Natural killer cell treated with Interleukin-12 subunit alpha and Interleukin-12 subunit beta and Interleukin-15 and Interleukin-18, amount 100 ng/mL, for 72 hours (primary cell): ENCODE results near the gene FAM120B. TPM values are rescaled to one million over a fixed set of nuclear protein-coding genes. Genes with fewer than 3 reads are reported as not detected.
A peak's percentile ranks its signal among the peaks of the same experiment; 100 is the strongest.
"Not testable (repeated sequence)": the region's sequence is repeated elsewhere in the genome, so short reads cannot be mapped to it uniquely, and the experiment has no call there.

ENCODE experiments used
- ATAC-seq, 2 donors: fragments of 150-1000 bp; cut with Tn5 transposase in 1 of 2; sonication (Bioruptor Pico), chemical (Tn5 transposase) in 1 of 2; 2 replicates each; pipeline ENCODE4 v1.10.0; 2021
- DNase-seq: peaks from one replicate; pipeline ENCODE4 v3.0.0; 2022; ENCODE audit warnings: low spot score
- H3K27ac Mint-ChIP-seq, 2 donors: 1 replicate in 1 of 2; 2 replicates in 1 of 2; pipeline ENCODE4 v1.8.0; 2022; ENCODE audit warnings: mixed read lengths in 2 of 2, mild to moderate bottlenecking in 1 of 2, moderate library complexity in 1 of 2
- H3K27me3 Mint-ChIP-seq, 2 donors: 1 replicate in 1 of 2; 2 replicates in 1 of 2; pipeline ENCODE4 v1.8.0; 2022; ENCODE audit warnings: mixed read lengths in 2 of 2
- H3K36me3 Mint-ChIP-seq: one replicate; pipeline ENCODE4 v1.8.0; 2022; ENCODE audit warnings: mixed read lengths
- H3K4me1 Mint-ChIP-seq, 2 donors: 1 replicate in 1 of 2; 2 replicates in 1 of 2; pipeline ENCODE4 v1.8.0; 2022; ENCODE audit warnings: low read depth in 2 of 2, mixed read lengths in 2 of 2, mild to moderate bottlenecking in 1 of 2
- H3K4me3 Mint-ChIP-seq: one replicate; pipeline ENCODE4 v1.8.0; 2022; ENCODE audit warnings: mixed read lengths
- H3K9me3 Mint-ChIP-seq: 2 replicates; pipeline ENCODE4 v1.8.0; 2022; ENCODE audit warnings: mixed read lengths
- total RNA-seq, 2 donors: library from RNA; stranded (reverse); gene quantifications; one replicate each; pipeline ENCODE4 v1.2.3, GENCODE V29; 2022

Gene FAM120B
- total RNA-seq, 2 donors from 2014 or later = 19.9 to 28.0 TPM

GRCh38 chr6:170351456-170351855, 44.9 kb downstream of the FAM120B start:
- ATAC-seq, H3K27ac Mint-ChIP-seq, H3K9me3 Mint-ChIP-seq, H3K4me3 Mint-ChIP-seq, H3K27me3 Mint-ChIP-seq, DNase-seq: not testable (repeated sequence)
- peaks cover 37% of the 10 kb centered on the region for H3K36me3 Mint-ChIP-seq
- H3K4me1 Mint-ChIP-seq = peaks cover 13 to 24% of the 10 kb centered on the region in 2 donors

GRCh38 chr6:170355190-170355589, 48.6 kb downstream of the FAM120B start:
- ATAC-seq, H3K9me3 Mint-ChIP-seq, H3K4me3 Mint-ChIP-seq, H3K27ac Mint-ChIP-seq, H3K27me3 Mint-ChIP-seq, DNase-seq: not testable (repeated sequence)
- peaks cover 32% of the 10 kb centered on the region for H3K36me3 Mint-ChIP-seq
- H3K4me1 Mint-ChIP-seq = peaks cover 0 to 14% of the 10 kb centered on the region in 2 donors

GRCh38 chr6:170355661-170356060, 49.1 kb downstream of the FAM120B start:
- no peak for DNase-seq
- Mint-ChIP-seq H3K4me1 (peaks cover 0 to 14% of the 10 kb centered on the region in 2 donors), H3K27ac (no peak overlapping the region), H3K4me3 (no peak overlapping the region), H3K9me3 (peaks cover 8% of the 10 kb centered on the region), H3K36me3 (peaks cover 29% of the 10 kb centered on the region), H3K27me3 (no peaks in the 10 kb centered on the region)
- ATAC-seq = no peak

DNA sequence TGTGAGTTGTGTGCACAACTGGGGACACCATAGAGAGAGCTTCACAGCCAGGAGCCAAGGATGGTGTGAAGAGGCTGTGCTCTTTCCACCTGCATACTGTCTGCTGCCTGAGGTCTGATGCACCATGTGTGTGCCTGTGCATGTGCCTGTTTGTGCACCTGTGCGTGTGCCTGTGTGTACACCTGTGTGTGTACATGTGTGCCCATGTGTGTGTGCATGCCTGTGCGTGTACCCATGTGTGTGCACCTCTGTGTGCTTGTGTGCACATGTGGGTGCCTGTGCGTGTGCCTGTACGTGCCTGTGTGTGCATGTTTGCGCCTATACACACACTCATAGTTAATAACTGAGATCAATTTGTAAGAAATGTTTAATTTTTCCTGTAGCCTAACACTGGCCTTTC, 51.3 kb downstream of the FAM120B start:
- Mint-ChIP-seq H3K4me1 (peaks cover 0 to 5% of the 10 kb centered on the region in 2 donors), H3K4me3 (no peak overlapping the region), H3K27ac (no peak overlapping the region), H3K9me3 (peaks cover 3% of the 10 kb centered on the region), H3K36me3 (peaks cover 7% of the 10 kb centered on the region), H3K27me3 (no peaks in the 10 kb centered on the region)
- DNase-seq (no peak), ATAC-seq (peak; percentile 27 to 55)

DNA sequence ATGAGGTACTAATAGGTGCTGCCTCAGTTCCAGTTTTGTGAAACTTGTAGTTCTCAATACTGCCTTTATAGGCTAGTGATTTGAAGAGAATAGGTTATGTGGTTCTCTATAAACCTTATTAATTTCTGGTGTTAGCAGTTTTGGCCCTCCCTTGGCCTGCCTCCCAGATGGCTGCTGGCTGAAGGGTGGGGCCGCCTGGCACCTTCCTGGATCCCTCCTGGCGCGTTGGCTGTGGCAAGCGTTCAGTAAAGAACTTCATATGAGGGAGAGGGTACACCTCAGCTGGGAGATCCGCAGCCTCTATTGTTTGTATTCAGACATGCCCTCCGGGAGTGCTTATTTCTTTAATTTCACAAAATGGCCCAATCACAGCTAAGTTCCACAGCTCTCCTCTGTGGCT, 51.9 kb downstream of the FAM120B start:
- H3K36me3 Mint-ChIP-seq = peaks cover under 1% of the 10 kb centered on the region
- H3K9me3 Mint-ChIP-seq = peaks cover under 1% of the 10 kb centered on the region
- H3K27ac Mint-ChIP-seq = no peak overlapping the region
- ATAC-seq = no peak
- peaks cover 0 to 5% of the 10 kb centered on the region in 2 donors for H3K4me1 Mint-ChIP-seq
- DNase-seq = no peak
- H3K4me3 Mint-ChIP-seq = no peak overlapping the region
- H3K27me3 Mint-ChIP-seq = no peaks in the 10 kb centered on the region

DNA sequence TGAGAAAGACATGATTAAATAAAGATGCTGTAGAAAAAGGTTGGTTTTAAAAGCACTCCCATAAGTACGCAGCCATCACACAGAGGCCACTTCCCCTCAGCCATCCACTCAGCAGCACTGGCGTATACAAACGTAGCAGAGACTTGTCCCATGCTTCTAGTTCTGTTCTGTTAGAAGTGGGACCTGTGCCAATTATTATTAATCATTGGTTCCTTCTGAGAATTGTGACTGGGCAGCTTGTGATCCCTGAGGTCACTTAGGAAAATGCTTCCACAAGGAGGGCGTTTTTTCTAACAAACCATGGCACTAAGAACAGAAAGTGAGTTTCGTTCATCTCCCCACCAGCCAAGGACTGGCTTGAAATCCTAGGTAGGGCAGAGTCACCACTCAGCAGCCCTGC, 53.9 kb downstream of the FAM120B start:
- ATAC-seq = no peak
- Mint-ChIP-seq H3K36me3 (peaks cover 4% of the 10 kb centered on the region), H3K4me1 (peaks cover 9 to 15% of the 10 kb centered on the region in 2 donors), H3K4me3 (no peak overlapping the region), H3K9me3 (no peaks in the 10 kb centered on the region), H3K27ac (no peak overlapping the region), H3K27me3 (no peaks in the 10 kb centered on the region)
- DNase-seq = no peak

GRCh38 chr6:170361335-170361734, 54.8 kb downstream of the FAM120B start:
- DNase-seq (no peak), ATAC-seq (no peak)
- H3K36me3 Mint-ChIP-seq = peaks cover 4% of the 10 kb centered on the region
- H3K4me3 Mint-ChIP-seq = no peak overlapping the region
- no peaks in the 10 kb centered on the region for H3K27me3 Mint-ChIP-seq
- no peak overlapping the region for H3K27ac Mint-ChIP-seq
- no peaks in the 10 kb centered on the region for H3K9me3 Mint-ChIP-seq
- peaks cover 9 to 22% of the 10 kb centered on the region in 2 donors for H3K4me1 Mint-ChIP-seq

GRCh38 chr6:170362121-170362520, 55.6 kb downstream of the FAM120B start:
- no peaks in the 10 kb centered on the region for H3K27me3 Mint-ChIP-seq
- no peak overlapping the region for H3K27ac Mint-ChIP-seq
- DNase-seq (no peak), ATAC-seq (no peak)
- no peak overlapping the region for H3K4me3 Mint-ChIP-seq
- no peaks in the 10 kb centered on the region for H3K9me3 Mint-ChIP-seq
- peaks cover 4% of the 10 kb centered on the region for H3K36me3 Mint-ChIP-seq
- H3K4me1 Mint-ChIP-seq = peaks cover 9 to 22% of the 10 kb centered on the region in 2 donors

- peak overlapping the region in 1 of 2 donors; percentile 16 for H3K27ac Mint-ChIP-seq
- no peaks in the 10 kb centered on the region for H3K27me3 Mint-ChIP-seq
- no peak overlapping the region for H3K4me3 Mint-ChIP-seq
- peaks cover 4% of the 10 kb centered on the region for H3K36me3 Mint-ChIP-seq
- DNase-seq (no peak), ATAC-seq (no peak)
- H3K4me1 Mint-ChIP-seq = peaks cover 9 to 23% of the 10 kb centered on the region in 2 donors
- no peaks in the 10 kb centered on the region for H3K9me3 Mint-ChIP-seq
These were observed 56.7 kb downstream of the FAM120B start for GRCh38 chr6:170363255-170363654.

GRCh38 chr6:170365121-170365520, 58.6 kb downstream of the FAM120B start:
- Mint-ChIP-seq H3K27me3 (no peaks in the 10 kb centered on the region), H3K4me1 (peaks cover 14 to 27% of the 10 kb centered on the region in 2 donors), H3K36me3 (peaks cover 4% of the 10 kb centered on the region), H3K27ac (no peak overlapping the region), H3K4me3 (no peak overlapping the region), H3K9me3 (no peaks in the 10 kb centered on the region)
- ATAC-seq = no peak
- no peak for DNase-seq

DNA sequence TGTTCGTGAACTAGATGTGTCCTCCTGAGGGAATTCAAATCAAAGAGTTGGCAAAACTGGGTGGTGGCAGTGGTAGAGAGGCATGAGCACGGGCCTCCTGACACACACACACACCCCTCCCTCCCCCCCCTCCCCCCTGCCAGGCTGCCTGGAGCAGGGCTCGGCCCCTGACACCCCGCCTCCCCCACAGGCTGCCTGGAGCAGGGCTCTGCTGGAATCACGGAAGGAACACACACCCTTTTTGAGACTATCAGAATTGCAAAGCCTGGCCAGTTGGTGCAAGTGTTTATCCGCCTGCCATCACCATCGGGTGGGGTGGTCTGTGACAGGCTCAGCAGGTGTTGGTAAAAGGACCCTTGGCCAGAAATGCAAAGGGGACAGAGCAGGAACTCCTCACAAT, 59.0 kb downstream of the FAM120B start:
- no peak overlapping the region for H3K27ac Mint-ChIP-seq
- peaks cover 14 to 29% of the 10 kb centered on the region in 2 donors for H3K4me1 Mint-ChIP-seq
- no peaks in the 10 kb centered on the region for H3K9me3 Mint-ChIP-seq
- H3K36me3 Mint-ChIP-seq = peaks cover 4% of the 10 kb centered on the region
- no peak overlapping the region for H3K4me3 Mint-ChIP-seq
- no peak for DNase-seq
- no peak for ATAC-seq
- H3K27me3 Mint-ChIP-seq = no peaks in the 10 kb centered on the region

DNA sequence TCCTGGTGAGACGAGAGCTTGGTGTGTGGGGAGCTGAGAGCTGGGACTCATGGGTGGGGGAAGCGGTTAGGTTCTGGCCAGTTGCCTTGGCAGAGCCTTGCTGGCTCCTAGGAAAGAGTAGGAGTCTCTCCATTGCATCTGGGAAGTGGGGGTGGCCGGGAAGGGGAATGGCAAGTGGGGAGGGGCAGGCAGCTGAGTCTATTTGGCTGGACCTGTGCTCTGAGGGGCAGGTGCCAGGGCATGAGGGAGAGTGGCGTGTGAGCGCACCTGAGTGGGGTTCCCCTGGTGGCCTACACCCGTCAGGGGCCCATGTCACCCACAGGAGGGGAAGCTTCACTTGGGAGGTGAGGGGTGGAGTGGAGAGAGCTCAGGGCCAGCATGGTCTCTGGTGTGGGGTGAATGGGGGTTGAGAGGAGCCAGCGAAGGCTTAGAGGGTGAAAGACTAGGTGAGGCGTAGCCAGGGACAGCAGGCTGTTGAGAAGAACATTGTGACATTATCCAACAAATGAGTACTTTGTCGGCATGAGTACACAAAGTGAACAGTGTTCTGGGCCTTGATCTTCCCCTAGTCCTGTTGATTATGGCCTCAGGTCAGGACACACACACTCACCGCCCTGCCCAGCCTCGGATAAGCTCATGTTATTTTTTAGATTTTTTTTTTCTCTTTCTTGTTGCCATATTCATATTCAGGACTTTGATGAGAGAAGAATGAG, 59.8 kb downstream of the FAM120B start:
- H3K36me3 Mint-ChIP-seq = peaks cover 4% of the 10 kb centered on the region

DNA sequence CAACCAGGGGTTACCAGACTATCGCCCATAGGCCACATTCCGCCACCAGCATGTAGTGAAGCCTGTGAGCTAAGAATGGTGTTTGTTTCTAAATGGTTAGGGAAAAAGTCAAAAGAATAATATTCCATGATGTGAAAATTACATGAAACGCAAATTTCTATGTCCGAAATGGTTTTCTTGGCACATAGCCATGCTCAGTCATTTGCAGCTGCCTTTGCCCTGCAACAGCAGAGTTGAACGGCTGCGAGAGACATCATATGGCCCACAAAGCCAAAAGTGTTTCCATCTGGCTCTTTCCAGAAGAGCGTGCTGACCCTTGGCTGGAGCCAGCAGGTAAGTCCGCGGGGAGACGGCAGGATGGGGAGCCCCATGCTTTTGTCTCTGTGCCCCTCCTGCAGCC, 60.7 kb downstream of the FAM120B start:
- no peak for DNase-seq
- Mint-ChIP-seq H3K4me1 (peaks cover 14 to 40% of the 10 kb centered on the region in 2 donors), H3K4me3 (no peak overlapping the region), H3K27me3 (no peaks in the 10 kb centered on the region), H3K36me3 (peaks cover 4% of the 10 kb centered on the region), H3K27ac (no peak overlapping the region), H3K9me3 (no peaks in the 10 kb centered on the region)
- no peak for ATAC-seq

More for the DNA sequence above, 59.8 kb downstream of the FAM120B start:
- H3K4me1 Mint-ChIP-seq = peaks cover 14 to 37% of the 10 kb centered on the region in 2 donors
- no peaks in the 10 kb centered on the region for H3K27me3 Mint-ChIP-seq
- no peak overlapping the region for H3K4me3 Mint-ChIP-seq
- no peaks in the 10 kb centered on the region for H3K9me3 Mint-ChIP-seq
- H3K27ac Mint-ChIP-seq = no peak overlapping the region
- peak; percentile 13 to 52 for ATAC-seq
- no peak for DNase-seq

GRCh38 chr6:170368544-170368943, 62.0 kb downstream of the FAM120B start:
- H3K27me3 Mint-ChIP-seq = no peaks in the 10 kb centered on the region
- no peak overlapping the region for H3K4me3 Mint-ChIP-seq
- ATAC-seq (no peak), DNase-seq (no peak)
- peaks cover 4% of the 10 kb centered on the region for H3K36me3 Mint-ChIP-seq
- peaks cover 14 to 40% of the 10 kb centered on the region in 2 donors for H3K4me1 Mint-ChIP-seq
- H3K27ac Mint-ChIP-seq = no peak overlapping the region
- no peaks in the 10 kb centered on the region for H3K9me3 Mint-ChIP-seq
